PC-3 (cell line): ENCODE measurements around the gene CYP2R1. TPM values are rescaled to one million over a fixed set of nuclear protein-coding genes. Genes with fewer than 3 reads are reported as not detected.

Source experiments
- ATAC-seq: fragments of 200-7000 bp; cut with Tn5 transposase; 2 replicates; pipeline ENCODE4 v1.9.1; 2020; ENCODE audit warnings: mild to moderate bottlenecking, moderate library complexity
- BruUV-seq: library from RNA; stranded (reverse); fragments of 400-500 nt; replicated peaks from 2 replicates; lab custom pipeline; 2021; lab: Mats Ljungman, UMichigan
- CTCF ChIA-PET: fragments of 300-600 bp; sonication (Branson Sonifier 250); formaldehyde crosslinking; loops from one replicate; lab custom pipeline; 2022; ENCODE audit warnings: antibody characterized with exemption; lab: Charles Lee
- POLR2A ChIA-PET: fragments of 300-600 bp; sonication (Branson Sonifier 250); formaldehyde crosslinking; loops from one replicate; lab custom pipeline; 2022; ENCODE audit warnings: antibody characterized with exemption; ENCODE audit not compliant: unreplicated experiment; lab: Charles Lee
- DNase-seq: peaks from one replicate; pipeline ENCODE4 v3.0.0-alpha.2; 2015
- H2AFZ ChIP-seq: fragments of 300-600 bp; sonication (generic); 2 replicates; pipeline ENCODE4 v1.6.0; 2016; ENCODE audit warnings: antibody characterized with exemption, low read length
- H3F3A ChIP-seq: fragments of 300-600 bp; sonication (generic); one replicate; pipeline ENCODE4 v1.6.0; 2017; ENCODE audit warnings: antibody characterized with exemption, low read length, control low read depth, mild to moderate bottlenecking; ENCODE audit not compliant: unreplicated experiment
- H3K27ac ChIP-seq: fragments of 300-600 bp; sonication (generic); 2 replicates; pipeline ENCODE4 v1.5.1; 2016; ENCODE audit warnings: mild to moderate bottlenecking, low read length
- H3K27me3 ChIP-seq: fragments of 300-600 bp; sonication (generic); 2 replicates; pipeline ENCODE4 v1.6.1; 2016; ENCODE audit warnings: low read length, mixed read lengths
- H3K36me3 ChIP-seq: fragments of 300-600 bp; sonication (generic); 2 replicates; pipeline ENCODE4 v1.6.1; 2016; ENCODE audit warnings: low read depth, mixed run types, low read length, mixed read lengths
- H3K4me1 ChIP-seq: fragments of 300-600 bp; sonication (generic); 2 replicates; pipeline ENCODE4 v1.5.1; 2016; ENCODE audit warnings: low read length; ENCODE audit not compliant: insufficient read depth
- H3K4me2 ChIP-seq: fragments of 300-600 bp; sonication (generic); 2 replicates; pipeline ENCODE4 v1.6.0; 2016; ENCODE audit warnings: low read length
- H3K4me3 ChIP-seq: fragments of 300-600 bp; sonication (generic); 2 replicates; pipeline ENCODE4 v1.5.1; 2016; ENCODE audit warnings: mild to moderate bottlenecking, low read length, mixed read lengths
- H3K79me2 ChIP-seq: fragments of 300-600 bp; sonication (generic); 2 replicates; pipeline ENCODE4 v1.6.1; 2017; ENCODE audit warnings: low read length, mixed read lengths
- H3K9ac ChIP-seq: fragments of 300-600 bp; sonication (generic); 2 replicates; pipeline ENCODE4 v1.6.0; 2016; ENCODE audit warnings: mild to moderate bottlenecking, low read length
- H3K9me2 ChIP-seq: fragments of 300-600 bp; sonication (generic); replicated peaks from 2 replicates; pipeline ENCODE4 v1.6.1; 2016; ENCODE audit warnings: mixed run types, low read length, mixed read lengths
- H3K9me3 ChIP-seq: fragments of 300-600 bp; sonication (generic); 2 replicates; pipeline ENCODE4 v1.6.1; 2016; ENCODE audit warnings: low read length, mixed read lengths
- H4K20me1 ChIP-seq: fragments of 300-600 bp; sonication (generic); 2 replicates; pipeline ENCODE4 v1.6.1; 2016; ENCODE audit warnings: low read length, mixed read lengths
- EZH2 ChIP-seq: fragments of 300-600 bp; sonication (generic); IDR thresholded peaks from one replicate; pipeline ENCODE4 v1.6.1; 2017; ENCODE audit warnings: antibody characterized with exemption, mild to moderate bottlenecking, low read length; ENCODE audit not compliant: unreplicated experiment
- EZH2phosphoT487 ChIP-seq: fragments of 300-600 bp; sonication (generic); IDR thresholded peaks from 2 replicates; pipeline ENCODE4 v1.6.1; 2018; ENCODE audit warnings: mild to moderate bottlenecking, antibody characterized with exemption, low read length, borderline replicate concordance
- intact Hi-C: fragments of 100-400 bp; cut with micrococcal nuclease; formaldehyde crosslinking; loops from 2 replicates; pipeline ENCODE4 v1.9.0; 2023
- total RNA-seq: library from RNA; depleted of rRNA; stranded (reverse); fragments of >200 nt; gene quantifications from 2 replicates; pipeline ENCODE4 v1.2.3, GENCODE V29; 2014
- TF ChIP-seq, protein P1 (sequence below): fragments of 300-600 bp; sonication (generic); conservative IDR thresholded peaks from 2 replicates; pipeline ENCODE4 v1.5.1; 2017; ENCODE audit warnings: antibody characterized with exemption, low read depth, mild to moderate bottlenecking, low read length

CYP2R1 gene
- total RNA-seq, 1 experiment from 2014 or later, result 7.5 TPM

DNA sequence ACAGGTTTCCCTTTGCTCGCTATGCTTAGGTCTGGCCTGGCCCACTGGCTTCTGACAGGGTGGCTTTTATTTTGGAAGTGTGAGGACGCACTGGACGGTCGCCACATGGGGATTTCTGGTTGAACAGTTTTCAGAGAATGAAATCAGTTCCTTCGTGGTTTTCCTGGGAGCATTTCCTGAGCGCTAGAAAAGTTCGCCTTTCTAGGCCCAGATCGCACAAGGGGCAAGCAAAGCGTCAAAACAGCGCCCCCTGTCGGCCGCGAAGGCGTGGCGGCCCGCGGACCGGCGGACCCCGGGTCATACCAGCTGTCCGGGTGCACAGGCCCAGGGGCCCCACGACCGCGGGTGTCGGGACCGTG lies 12.7 kb upstream of the CYP2R1 start:
- Histone ChIP-seq H3F3A (no peaks in the 10 kb centered on the region), H3K27me3 (no peaks in the 10 kb centered on the region), H3K4me3 (no peak overlapping the region), H3K27ac (no peak overlapping the region), H3K4me2 (no peak overlapping the region), H3K79me2 (no peaks in the 10 kb centered on the region), H4K20me1 (no peaks in the 10 kb centered on the region), H2AFZ (no peak overlapping the region), H3K36me3 (no peaks in the 10 kb centered on the region), H3K4me1 (no peaks in the 10 kb centered on the region), H3K9me3 (no peaks in the 10 kb centered on the region), H3K9me2 (no peaks in the 10 kb centered on the region), H3K9ac (no peak overlapping the region)
- DNase-seq (no peak), ATAC-seq (no peak)
- intact Hi-C loops, result loop anchor here (5.0 kb wide), 1 partner anchor 367 kb away; no protein-coding TSS in a partner anchor
- no peak for TF ChIP-seq EZH2phosphoT487
- no peak for TF ChIP-seq EZH2
- TF ChIP-seq, protein P1, sequence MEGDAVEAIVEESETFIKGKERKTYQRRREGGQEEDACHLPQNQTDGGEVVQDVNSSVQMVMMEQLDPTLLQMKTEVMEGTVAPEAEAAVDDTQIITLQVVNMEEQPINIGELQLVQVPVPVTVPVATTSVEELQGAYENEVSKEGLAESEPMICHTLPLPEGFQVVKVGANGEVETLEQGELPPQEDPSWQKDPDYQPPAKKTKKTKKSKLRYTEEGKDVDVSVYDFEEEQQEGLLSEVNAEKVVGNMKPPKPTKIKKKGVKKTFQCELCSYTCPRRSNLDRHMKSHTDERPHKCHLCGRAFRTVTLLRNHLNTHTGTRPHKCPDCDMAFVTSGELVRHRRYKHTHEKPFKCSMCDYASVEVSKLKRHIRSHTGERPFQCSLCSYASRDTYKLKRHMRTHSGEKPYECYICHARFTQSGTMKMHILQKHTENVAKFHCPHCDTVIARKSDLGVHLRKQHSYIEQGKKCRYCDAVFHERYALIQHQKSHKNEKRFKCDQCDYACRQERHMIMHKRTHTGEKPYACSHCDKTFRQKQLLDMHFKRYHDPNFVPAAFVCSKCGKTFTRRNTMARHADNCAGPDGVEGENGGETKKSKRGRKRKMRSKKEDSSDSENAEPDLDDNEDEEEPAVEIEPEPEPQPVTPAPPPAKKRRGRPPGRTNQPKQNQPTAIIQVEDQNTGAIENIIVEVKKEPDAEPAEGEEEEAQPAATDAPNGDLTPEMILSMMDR, result 0 out of 2 replicates have a peak, but pooled peaks have one; percentile 35
- CTCF ChIA-PET, result no interaction called here
- POLR2A ChIA-PET, result no interaction called here
- no TSS peak for BruUV-seq

DNA sequence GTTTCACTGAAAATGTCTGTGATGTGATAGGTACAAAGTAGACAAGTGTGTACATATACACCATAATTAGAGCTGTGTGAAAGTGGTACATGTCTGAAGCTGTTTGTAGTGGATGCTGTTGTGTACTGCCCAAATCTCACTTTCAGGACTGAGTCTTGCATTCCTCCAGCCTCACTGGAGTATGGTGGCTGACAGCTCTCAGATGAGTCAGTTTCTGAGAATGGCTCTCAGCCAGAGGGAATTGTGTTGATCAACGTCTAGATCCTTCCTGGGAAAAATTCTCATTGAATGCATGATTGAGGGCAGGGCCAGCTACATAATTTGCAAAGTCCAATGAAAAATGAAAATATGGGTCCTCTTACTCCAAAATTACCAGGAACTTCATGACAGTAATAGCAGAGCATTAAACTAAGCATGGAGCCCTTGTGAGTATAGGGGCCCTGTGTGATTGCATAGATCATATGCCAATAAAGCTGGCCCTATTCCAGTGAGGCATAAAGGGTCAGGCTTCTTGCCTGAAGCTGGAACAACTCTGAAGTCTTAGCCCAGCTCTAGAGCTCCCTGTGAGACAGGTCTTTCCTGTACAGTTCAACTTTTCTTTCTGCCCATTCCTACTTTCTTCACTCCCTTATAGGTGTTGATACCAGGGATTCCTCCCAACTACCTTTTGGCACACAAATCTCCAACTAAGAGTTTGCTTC lies 10.8 kb upstream of the CYP2R1 start:
- TF ChIP-seq, protein P1, result no peak
- no peak for TF ChIP-seq EZH2phosphoT487
- no peak for TF ChIP-seq EZH2
- Histone ChIP-seq H3K4me1 (no peaks in the 10 kb centered on the region), H3K79me2 (no peaks in the 10 kb centered on the region), H3K27me3 (peaks cover 7% of the 10 kb centered on the region; the same call in 1 of the 2 replicates), H4K20me1 (no peaks in the 10 kb centered on the region), H3F3A (no peaks in the 10 kb centered on the region), H3K9me3 (no peaks in the 10 kb centered on the region), H3K4me2 (no peak overlapping the region), H3K27ac (no peak overlapping the region), H3K4me3 (no peak overlapping the region), H3K36me3 (no peaks in the 10 kb centered on the region), H3K9ac (no peak overlapping the region), H3K9me2 (no peaks in the 10 kb centered on the region), H2AFZ (no peak overlapping the region)
- ATAC-seq (peak; percentile 51), DNase-seq (peak; percentile 65)
- intact Hi-C loops, result no loop called here
- CTCF ChIA-PET, result no interaction called here
- BruUV-seq, result no TSS peak
- POLR2A ChIA-PET, result interaction anchor here (0.7 kb wide), 1 partner anchor 104 kb away, joined by 4 read pairs; no protein-coding TSS in a partner anchor

DNA sequence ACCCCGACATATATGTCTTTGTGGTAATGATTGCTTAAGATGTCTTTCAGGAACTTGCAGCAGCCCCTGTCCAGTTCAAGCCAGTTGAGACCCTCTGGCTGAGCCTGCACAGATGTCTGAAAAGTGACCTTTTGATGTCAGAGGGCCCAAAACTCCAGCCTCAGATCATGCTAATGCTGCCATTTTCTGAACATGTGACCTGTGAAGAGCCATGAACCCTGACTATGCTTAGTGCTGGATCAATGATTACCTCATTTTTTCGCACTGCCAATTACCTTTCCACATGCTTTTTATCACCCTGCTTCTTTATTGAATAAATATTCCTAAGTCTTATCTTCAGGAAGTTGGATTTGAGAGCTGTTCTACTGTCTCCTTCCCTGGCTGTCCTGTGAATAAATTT lies 6.9 kb upstream of the CYP2R1 start:
- no peaks in the 10 kb centered on the region for H3F3A ChIP-seq
- H4K20me1 ChIP-seq, result no peaks in the 10 kb centered on the region
- no peak for ATAC-seq
- POLR2A ChIA-PET, result no interaction called here
- TF ChIP-seq EZH2phosphoT487, result no peak
- no peak for TF ChIP-seq EZH2
- TF ChIP-seq, protein P1, result no peak
- no peaks in the 10 kb centered on the region for H3K9me3 ChIP-seq
- H3K4me3 ChIP-seq, result no peak overlapping the region
- no peaks in the 10 kb centered on the region for H3K9me2 ChIP-seq
- BruUV-seq, result no TSS peak
- DNase-seq, result no peak
- H2AFZ ChIP-seq, result no peak overlapping the region
- CTCF ChIA-PET, result no interaction called here
- H3K79me2 ChIP-seq, result no peaks in the 10 kb centered on the region
- no peaks in the 10 kb centered on the region for H3K36me3 ChIP-seq
- intact Hi-C loops, result loop anchor here (10.0 kb wide), 1 partner anchor 254 kb away; the partner anchor contains the start of gene PDE3B
- H3K4me2 ChIP-seq, result no peak overlapping the region
- H3K9ac ChIP-seq, result no peak overlapping the region
- H3K27ac ChIP-seq, result no peak overlapping the region
- H3K27me3 ChIP-seq, result peaks cover 7% of the 10 kb centered on the region; the same call in 1 of the 2 replicates
- H3K4me1 ChIP-seq, result no peaks in the 10 kb centered on the region
